GM19395 (cell line): ENCODE data around the gene KDM7A.

Experiments used
- ATAC-seq: cut with Tn5 transposase; IDR thresholded peaks from one replicate; pipeline ENCODE4 v1.9.1; 2021; ENCODE audit warnings: mild to moderate bottlenecking, moderate library complexity; ENCODE audit not compliant: unreplicated experiment

The KDM7A gene

DNA sequence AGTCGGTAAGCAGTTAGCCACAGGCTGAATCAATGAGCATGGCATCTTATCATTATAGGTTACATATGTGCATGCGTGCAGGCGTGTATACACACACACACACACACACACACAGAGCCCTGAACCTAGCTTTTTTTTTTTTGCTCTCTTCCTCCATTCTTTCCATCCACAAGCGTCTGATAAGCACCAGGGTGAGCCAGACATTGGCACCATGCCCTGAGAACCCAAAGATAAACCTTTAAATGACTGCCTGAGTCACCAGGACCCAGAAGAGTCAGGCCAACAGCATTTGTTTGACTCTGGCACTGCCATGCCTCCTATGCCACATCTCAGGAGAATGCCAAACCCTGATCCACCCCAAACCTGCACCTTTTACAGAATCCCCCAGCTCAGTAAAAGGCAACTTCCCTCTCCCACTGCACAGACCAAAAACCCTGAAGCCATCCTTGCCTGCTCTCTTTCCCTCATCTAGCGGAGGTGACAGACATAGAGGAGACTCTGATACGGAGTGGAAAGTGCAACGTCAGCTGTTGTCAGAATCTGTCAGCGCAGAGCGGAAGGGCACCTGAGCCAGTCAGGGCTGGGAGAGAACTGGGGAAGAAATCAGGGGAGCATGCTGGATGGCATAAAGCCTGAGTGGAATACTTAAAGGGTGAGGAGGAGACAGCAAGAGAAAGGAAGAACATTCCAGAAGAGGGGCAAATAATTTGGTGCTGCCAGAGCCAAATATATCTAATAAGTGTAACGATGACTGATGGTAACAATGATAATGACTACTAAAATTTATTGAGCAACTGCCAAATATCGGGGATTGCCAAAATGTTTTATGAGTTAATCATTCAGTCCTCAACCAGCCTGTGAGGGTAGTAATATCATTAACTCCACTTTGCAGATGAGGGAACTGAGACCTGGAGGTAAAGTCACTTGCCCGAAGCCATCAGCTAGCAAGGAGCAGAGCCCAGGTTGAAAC, 117.2 kb downstream of the KDM7A start:
- ATAC-seq = no peak

DNA sequence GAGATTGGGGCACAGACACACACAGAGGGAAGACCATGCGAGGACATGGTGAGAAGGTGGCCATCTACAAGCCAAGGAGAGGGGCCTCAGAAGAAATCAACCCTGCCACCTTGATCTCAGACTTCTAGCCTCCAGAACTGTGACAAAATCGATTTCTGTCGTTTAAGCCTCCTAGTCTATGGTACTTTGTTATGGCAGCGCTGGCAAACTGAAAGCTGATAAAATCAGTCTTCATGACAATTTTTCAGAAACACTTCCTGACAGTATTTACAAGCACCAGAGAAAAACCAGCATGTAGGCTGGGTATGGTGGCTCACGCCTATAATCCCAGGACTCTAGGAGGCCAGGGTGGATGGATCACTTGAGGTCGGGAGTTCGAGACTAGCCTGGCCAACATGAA, 118.3 kb downstream of the KDM7A start:
- no peak for ATAC-seq

DNA sequence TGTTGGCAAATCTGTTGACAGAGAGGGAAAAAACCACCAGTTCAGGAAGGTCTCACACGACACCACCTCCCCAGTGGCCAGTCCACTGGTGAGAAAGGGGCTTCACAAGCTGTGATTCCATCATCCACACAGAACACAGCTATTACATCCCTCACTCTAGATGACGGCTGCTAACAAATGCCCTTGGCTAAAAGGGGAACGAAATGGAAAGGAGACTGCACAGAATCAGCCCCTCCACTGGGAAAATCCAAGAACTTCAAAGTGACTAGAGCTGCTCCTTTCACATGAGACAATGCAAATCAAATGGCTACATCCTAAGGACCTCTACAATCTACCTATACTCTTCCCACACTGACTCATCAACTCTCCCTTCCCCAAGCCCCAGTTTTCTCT, 119.6 kb downstream of the KDM7A start:
- ATAC-seq = no peak

DNA sequence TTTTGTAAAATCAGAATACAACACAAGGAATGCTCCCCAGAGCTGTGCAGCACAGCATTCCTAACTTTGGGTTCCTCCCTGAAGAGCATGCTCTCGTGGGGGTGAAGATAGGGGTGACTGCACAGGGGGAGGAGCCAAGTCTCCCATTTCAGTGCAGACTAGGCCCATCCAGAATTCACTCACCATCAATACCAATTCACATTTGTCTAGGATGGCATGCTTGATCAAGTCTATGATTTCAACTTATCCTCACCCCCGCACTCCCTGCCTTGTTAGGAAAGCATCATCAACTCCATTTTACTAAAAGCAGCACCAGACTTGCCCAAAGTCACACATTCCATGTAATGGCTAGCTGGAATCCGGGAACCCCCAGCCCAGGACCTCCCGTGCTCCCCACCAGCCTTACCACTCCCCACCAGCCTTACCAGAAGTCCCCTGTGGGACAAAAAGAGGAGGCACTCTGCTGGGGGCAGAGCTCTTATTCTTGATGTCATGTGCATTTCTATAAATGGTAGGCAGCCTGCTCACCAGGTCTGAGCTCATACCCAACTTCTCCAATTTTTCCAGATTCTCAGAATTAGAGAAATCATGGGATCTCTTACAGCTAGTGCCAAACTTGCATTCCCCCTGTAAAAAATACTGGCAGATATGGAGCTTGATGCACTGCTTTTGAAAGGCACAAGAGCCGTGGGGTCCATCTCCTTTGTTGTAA, 120.2 kb downstream of the KDM7A start:
- ATAC-seq = no peak

DNA sequence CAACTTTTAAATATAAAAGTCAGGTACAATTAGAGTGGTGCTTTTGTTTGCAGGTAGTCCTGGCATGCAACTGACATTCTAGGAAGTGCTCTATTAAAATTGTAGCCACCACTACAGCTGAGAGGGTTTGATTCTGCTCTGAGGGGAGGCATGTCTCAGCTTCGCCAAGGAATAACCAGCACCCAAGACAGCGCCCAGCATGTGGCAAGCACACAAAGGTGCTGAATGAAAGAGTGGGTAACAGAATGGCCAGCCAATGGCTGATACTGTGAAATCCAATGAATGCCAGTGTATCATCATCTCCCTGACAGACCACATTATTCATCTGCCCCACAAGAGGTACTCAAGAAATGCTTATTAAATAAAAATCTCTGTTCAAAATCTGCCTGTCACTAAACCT, 121.0 kb downstream of the KDM7A start:
- ATAC-seq = no peak

DNA sequence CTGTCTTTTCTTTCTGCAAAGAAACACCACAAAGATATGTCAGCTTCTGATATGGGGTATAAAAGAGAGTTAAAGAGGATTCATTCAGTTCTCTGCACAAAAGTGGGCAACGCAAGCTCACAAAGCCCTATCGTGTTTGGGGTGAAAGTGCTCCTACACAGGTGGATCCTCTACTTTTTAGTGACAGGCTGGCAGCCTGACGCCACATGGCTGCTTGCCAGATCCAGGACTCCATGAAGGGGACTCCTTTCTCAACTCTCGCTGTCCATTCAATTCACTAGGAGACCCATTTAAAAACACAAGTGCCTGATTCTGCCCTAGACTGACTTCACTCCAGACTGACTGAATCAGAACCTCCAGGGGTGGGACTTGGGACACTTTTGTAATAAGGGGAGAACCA, 122.0 kb downstream of the KDM7A start:
- ATAC-seq = no peak

DNA sequence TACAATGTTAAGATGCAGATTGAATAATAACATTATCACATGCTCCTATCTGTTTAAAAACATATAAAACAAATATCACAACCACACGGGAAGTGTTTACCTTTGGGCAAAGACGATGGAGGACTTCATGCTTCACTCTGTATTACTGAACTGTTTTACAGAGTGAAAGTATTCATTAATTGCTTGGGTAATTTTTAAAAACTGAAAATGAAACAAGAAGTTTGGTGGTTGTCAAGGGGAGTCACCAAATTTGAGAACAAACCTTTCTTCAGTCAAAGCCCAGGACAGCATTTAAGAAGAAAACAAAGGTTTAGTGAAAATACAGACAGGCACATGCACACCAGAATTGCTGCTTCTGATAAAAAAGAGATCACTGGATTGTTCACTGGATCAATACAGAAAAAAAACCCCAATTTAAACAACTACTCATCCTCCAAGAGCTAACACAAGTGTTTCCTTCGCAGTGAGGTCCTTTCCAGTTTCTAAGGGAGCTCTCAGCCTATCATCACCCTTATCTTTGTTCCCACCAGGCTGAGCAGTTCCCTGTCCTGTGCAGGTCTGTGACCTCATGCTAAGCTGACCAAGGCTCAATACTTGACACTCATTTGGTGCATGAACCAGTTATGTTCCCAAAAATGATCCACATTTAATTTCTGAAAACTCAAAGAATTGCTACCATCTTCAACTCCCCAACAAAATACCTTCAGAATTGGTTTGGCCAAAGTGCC, 122.8 kb downstream of the KDM7A start:
- ATAC-seq = peak; percentile 93

DNA sequence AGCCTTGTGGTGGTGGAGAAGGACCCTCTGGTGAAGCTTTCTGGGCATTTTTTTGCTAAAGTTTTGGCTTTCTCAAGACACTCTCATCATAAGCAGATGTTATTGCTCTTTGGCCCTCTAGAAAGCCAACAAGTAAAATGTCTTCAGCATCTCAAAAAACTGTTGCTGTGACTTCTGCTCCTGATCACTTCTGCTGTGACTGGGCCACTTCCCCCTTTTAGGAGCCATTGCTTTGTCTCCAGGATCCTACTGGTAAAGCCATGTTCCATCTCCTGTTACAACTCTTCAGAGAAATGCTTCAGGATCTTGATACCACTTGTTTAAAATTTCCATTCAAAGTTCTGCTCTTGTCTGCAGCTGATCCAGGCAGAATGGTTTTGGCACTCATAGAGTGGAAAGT, 125.0 kb downstream of the KDM7A start:
- no peak for ATAC-seq

DNA sequence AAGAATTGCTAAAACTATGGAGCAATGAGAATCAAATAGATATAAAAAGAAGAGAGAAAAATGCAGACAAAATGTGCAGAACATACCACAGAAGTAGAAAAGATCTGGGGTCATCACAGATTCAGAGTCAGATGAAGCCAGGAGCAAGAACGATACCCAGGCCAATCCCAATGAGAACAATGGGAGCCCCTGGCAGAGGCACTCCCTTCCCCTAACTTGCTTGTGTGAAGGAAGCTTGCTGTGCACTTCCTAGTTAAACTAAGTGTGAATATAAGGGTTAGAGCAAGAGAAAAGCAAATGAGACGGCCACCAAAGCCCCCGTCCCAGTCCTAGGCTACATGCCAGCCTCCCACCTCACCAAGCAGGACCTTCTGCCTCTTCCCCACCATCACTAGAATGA, 126.7 kb downstream of the KDM7A start:
- ATAC-seq = no peak

DNA sequence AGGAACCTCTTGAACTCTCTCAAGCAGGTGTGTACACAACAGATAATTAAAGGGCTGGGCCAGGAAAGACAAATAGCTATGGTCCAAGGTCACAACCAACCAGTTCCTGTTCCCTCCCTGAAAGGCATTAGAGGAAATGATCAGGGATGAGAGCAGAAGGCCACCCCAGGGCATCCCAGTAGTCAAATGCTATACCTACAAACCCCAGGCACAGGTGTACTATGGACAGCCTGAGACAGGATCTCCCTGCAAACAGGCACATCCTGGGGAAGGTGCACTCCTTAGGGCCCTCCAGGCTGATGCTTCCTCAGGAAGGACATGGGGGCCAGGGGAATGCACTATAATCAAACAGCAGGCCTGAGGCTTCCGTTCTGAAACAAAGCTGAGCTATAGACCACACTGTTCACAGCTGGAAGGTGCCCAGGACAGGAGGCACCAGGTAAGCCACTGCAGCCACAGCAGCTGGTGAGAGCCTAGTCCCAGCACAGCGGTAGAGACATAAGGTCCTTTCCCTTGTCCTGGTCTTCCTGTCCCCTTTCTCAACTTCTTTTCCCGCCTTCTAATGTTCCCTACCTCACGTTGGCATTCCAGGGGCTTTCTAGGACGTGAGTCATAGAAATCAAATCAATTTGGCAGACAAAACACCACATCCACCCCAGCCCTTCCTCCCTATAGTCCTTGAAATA, 127.3 kb downstream of the KDM7A start:
- no peak for ATAC-seq

DNA sequence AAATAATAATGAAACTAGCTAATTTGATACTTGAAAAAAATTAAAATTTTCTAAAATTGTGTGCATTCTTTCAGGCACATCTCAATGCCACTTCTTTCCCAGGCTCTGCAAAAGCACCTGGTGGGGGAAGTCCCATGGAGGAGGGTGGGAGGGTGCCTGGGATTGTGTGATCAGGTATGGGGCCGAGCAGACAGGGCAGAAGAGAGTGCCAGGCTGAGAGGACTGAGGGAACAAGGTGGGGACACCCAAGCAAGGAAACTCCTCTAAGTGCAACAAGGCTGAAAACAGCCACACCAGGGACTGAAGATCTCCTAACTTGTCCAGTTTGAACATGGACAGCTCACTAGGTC, 127.8 kb downstream of the KDM7A start:
- no peak for ATAC-seq

DNA sequence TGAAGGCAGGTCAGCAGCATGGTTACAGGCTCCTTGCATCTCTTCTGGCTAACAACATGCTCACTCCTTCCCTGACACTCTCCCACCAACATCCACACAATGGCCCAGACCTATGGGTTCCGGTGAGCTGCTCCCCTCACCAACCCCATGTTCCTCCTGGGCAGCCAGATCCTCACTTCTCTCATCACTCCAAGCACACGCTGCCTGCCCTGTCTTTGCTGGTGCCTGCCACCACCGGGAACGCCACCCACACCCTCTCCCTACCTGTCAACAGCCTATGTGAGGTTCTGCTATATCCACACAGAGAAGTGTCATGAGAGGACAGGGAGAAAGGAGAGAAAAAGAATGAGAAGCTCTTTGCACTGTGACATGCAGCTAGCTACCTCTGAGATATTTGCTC, 128.6 kb downstream of the KDM7A start:
- no peak for ATAC-seq

DNA sequence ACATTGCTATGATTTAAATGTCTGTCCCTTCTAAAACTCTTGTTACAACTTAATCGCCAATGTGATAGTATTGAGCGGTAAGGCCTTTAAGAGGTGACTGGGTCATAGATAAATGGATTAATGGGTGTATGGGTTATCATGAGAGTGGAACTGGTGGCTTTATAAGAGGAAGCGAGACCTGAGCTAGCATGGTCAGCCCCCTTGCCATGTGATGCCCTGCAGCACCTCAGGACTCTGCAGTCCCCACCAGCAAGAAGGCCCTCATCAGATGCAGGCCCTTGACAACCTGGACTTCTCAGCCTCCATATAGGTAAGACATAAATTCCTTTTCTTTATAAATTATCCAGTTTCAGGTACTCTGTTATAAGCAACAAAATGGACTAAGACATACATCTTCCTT, 129.6 kb downstream of the KDM7A start:
- no peak for ATAC-seq

DNA sequence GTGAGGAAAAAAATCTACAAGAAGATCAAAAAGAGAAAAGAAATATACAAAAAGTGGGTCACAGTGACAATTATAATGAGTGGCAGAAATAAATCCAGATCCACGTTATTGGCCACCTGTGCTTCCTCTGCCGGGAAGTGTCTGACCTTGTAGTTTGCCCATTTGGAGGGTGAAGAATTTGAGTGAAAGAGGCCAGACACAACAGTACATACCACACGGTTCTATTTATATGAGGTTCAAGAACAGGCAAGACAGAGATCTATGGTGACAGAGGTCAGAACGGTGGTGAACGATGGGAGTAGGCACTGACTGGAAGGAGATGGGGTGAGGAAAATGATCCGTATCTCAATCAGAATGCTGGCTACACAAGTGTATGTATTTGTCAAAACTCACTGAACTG, 131.1 kb downstream of the KDM7A start:
- no peak for ATAC-seq

DNA sequence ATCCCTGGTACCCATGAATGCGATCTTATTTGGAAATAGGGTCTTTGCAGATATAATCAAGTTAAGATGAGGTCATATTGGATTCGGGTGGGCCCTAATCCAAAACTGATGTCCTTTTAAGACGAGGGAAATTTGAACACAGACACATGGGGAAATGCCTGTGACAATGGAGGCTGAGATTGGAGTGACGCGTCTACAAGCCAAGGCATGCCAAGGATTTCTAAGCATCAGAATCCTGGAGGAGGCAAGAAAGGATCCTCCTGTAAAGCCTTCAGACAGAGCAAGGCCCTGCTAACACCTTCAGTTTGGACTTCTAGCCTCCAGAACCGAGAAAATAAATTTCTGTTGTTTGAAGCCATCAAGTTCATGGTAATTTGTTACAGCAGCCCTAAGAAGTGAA, 132.5 kb downstream of the KDM7A start:
- ATAC-seq = no peak

DNA sequence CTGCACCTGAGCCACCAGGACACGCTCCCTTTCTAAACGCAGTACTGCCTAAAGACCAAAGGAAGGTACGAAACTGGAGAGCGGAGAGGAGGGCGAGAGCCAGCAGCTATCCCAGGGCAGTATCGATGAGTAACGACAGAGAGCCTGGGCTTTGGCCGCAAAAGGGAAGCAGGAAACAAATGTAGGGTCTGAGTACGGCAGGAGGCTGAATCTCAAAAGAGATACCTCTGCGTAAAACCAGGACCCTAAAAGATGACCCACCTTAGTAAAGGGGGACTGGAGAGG, 134.5 kb downstream of the KDM7A start:
- ATAC-seq = no peak

DNA sequence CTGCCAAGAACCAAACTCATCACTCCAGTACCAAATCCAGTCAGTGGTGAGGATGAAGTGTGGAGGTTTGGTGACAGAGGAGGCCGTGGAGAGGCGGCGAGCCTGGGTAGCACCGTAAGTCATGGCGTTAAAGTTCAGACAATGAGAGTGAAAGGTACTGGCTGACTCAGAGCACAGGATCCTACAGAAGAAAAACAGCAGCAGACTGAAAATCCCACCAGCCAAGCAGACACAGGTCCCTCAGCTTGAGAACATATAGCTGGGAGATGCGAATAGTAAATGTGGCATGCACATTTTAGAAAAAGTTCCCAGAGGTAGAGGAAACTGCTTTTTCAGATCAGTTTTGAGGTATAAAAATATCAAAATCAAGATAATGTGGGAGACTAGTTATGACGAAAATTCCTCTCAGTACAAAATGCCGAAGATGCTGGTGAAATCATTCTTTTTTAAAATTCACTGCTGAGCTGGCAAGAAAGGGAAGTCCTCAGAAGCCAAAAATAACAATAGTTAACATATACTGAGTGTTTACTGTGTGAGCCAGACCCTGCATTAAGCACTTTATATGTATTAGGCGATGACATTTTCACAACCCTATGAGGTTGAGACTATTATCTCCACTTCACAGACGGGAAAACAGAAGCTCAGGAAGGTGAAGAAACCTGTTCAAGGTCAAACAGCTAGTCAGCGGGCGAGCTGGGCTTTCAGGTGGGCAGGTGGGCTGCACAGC, 135.0 kb downstream of the KDM7A start:
- no peak for ATAC-seq

DNA sequence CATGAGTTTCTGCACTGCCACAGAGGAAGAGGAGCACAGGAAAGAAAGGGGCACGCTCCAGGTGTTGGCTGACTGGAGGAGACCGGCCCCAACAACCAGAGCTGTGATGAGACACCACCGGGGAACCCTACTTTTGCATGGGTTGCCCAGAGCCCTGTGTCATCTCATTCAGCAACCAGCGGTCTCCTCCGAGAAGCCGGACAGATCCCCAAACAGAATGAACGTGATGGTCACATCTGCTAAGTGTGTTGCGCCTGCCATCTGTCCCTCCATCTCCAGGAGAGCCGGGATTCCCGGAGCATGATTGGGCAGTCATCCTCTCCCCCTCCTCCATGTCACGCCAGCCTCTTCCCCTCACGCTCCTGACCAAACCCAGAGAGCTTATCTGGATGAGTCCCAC, 136.9 kb downstream of the KDM7A start:
- no peak for ATAC-seq

DNA sequence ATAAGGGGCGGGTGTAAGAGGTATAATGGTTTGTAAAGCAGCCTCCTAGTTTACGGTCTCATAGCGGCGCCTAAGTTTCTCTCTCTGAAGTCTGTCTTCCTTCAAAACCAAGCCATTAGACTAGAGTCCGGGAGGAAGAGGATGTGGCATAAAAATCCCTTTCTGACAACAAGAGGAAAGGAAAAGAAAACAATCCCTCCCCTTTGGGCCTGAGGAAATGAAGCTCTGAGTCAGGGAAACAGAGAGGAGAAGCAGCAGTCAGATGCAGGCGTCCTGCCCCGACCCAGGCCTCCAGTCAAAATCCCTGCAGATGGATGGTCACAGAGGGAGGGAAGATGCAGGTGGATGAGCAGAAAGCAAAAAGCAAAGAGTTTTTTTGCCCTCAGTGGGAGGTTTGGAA, 137.7 kb downstream of the KDM7A start:
- no peak for ATAC-seq

DNA sequence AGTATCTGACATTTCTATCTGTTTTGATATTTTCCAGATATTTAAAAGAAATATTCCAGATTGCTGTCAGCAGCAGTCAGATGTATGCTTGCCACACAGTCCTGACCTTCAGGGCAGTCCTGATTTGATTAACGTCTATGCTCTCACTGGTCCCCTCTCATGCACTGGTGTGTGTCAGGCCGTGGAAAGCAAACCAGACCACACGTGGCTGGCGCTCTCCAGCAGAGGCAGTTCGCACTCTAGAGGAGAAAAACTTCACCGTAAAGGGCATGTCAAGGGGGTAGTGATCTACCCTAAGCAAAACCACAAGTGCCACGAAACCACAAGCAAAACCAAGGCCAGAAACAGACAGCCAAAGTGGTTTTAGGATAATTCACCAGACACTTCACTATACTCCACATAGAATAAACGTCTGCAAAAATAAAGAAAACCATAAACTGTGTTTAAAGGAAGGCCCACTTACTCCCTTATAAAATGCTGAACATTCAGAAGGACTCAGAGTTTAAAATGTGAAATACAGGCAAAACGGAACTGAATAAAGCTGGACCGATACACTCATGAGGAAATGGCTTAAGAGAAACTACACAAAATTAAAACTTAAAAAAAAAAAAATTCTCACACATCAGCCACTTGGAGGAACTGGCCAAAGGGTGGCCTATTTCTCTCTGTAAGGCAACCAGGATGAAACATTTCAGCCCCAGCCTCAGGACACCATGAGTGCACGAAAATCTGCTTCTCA, 140.4 kb downstream of the KDM7A start:
- ATAC-seq = peak; percentile 73
